HCT116 (cell line): ENCODE data around the gene ZNF787. TPM values are rescaled to one million over a fixed set of nuclear protein-coding genes. Genes with fewer than 3 reads are reported as not detected.

Source experiments
- ATAC-seq: fragments of 200-7000 bp; cut with Tn5 transposase; 2 replicates; pipeline ENCODE4 v1.9.1; 2020; ENCODE audit warnings: mild to moderate bottlenecking, moderate library complexity
- BruUV-seq: library from RNA; stranded (reverse); fragments of 400-500 nt; replicated peaks from 2 replicates; lab custom pipeline; 2021; lab: Mats Ljungman, UMichigan
- CTCF ChIA-PET: fragments of 300-600 bp; sonication (Branson Sonifier 250); formaldehyde crosslinking; loops from one replicate; lab custom pipeline; 2021; ENCODE audit warnings: antibody characterized with exemption; lab: Charles Lee
- POLR2A ChIA-PET: fragments of 300-600, 350-600 bp; sonication (Branson Sonifier 250); formaldehyde crosslinking; loops from one replicate; lab custom pipeline; 2021; ENCODE audit warnings: antibody characterized with exemption; lab: Charles Lee
- RAD21 ChIA-PET, 2 experiments: fragments of 300-600 bp; sonication (Branson Sonifier 250); formaldehyde crosslinking; loops; one replicate each; lab custom pipeline; 2023; ENCODE audit warnings: low total read pairs in 2 of 2; ENCODE audit not compliant: uncharacterized antibody in 2 of 2, unreplicated experiment in 2 of 2, low non-redundant PET in 1 of 2; lab: Charles Lee
- DNase-seq: peaks from one replicate; pipeline ENCODE4 v3.0.0-alpha.2; 2010; ENCODE audit warnings: low read depth, low spot score
- H2AFZ ChIP-seq: fragments of 200-600 bp; shearing (Covaris generic), sonication (generic); 2 replicates; pipeline ENCODE4 v1.6.1; 2017; ENCODE audit warnings: low read depth, mixed run types, mixed read lengths, antibody characterized with exemption, low read length; ENCODE audit not compliant: poor library complexity, severe bottlenecking
- H3K27ac ChIP-seq: 2 replicates; pipeline ENCODE4 v1.5.1; 2012; ENCODE audit warnings: low read depth, low read length
- H3K27me3 ChIP-seq: fragments of 200-600 bp; sonication (generic); 2 replicates; pipeline ENCODE4 v1.6.1; 2016; ENCODE audit warnings: mixed run types, low read length, mixed read lengths; ENCODE audit not compliant: insufficient read depth
- H3K36me3 ChIP-seq, 2 experiments: fragments of 200-500 bp in 1 of 2; fragments of 200-600 bp in 1 of 2; sonication (Bioruptor generic) in 1 of 2; sonication (generic) in 1 of 2; 2 replicates each; pipeline versions ENCODE4 v1.5.1 to v1.6.1; 2014 to 2016; ENCODE audit warnings: low read length in 2 of 2, inconsistent platforms in 1 of 2, mixed read lengths in 1 of 2, mixed run types in 1 of 2; ENCODE audit not compliant: insufficient read depth in 2 of 2, control insufficient read depth in 1 of 2
- H3K4me1 ChIP-seq, 2 experiments: fragments of 200-600 bp in 1 of 2; sonication (generic) in 1 of 2; 2 replicates each; pipeline versions ENCODE4 v1.5.1 to v1.6.1; 2012 to 2017; ENCODE audit warnings: low read length in 2 of 2, inconsistent platforms in 1 of 2, mild to moderate bottlenecking in 1 of 2, mixed read lengths in 1 of 2, mixed run types in 1 of 2, moderate library complexity in 1 of 2; ENCODE audit not compliant: insufficient read depth in 2 of 2, control insufficient read depth in 1 of 2
- H3K4me2 ChIP-seq: fragments of 200-600 bp; sonication (generic); 2 replicates; pipeline ENCODE4 v1.6.1; 2017; ENCODE audit warnings: mixed run types, low read length, mixed read lengths
- H3K4me3 ChIP-seq, 2 experiments: fragments of 200-600 bp in 1 of 2; sonication (generic) in 1 of 2; replicated peaks in 1 of 2; 2 replicates each; pipeline ENCODE4 v1.5.1; 2011 to 2016; ENCODE audit warnings: low read length in 2 of 2, control low read depth in 1 of 2, low read depth in 1 of 2, mild to moderate bottlenecking in 1 of 2, mixed read lengths in 1 of 2, mixed run types in 1 of 2
- H3K79me2 ChIP-seq: fragments of 200-600 bp; sonication (generic); 2 replicates; pipeline ENCODE4 v1.6.1; 2017; ENCODE audit warnings: mild to moderate bottlenecking, mixed run types, low read length, moderate library complexity, mixed read lengths; ENCODE audit not compliant: insufficient read depth
- H3K9ac ChIP-seq: fragments of 200-600 bp; sonication (generic); 2 replicates; pipeline ENCODE4 v1.6.1; 2016; ENCODE audit warnings: low read length, mixed read lengths
- H3K9me2 ChIP-seq: fragments of 200-600 bp; sonication (generic), shearing (Covaris generic); 2 replicates; pipeline ENCODE4 v1.6.1; 2017; ENCODE audit warnings: mixed run types, mild to moderate bottlenecking, moderate library complexity; ENCODE audit not compliant: insufficient read depth
- H3K9me3 ChIP-seq, 2 experiments: fragments of 200-500 bp in 1 of 2; fragments of 200-600 bp in 1 of 2; sonication (Bioruptor generic) in 1 of 2; sonication (generic) in 1 of 2; 2 replicates each; pipeline ENCODE4 v1.6.1; 2014 to 2017; ENCODE audit warnings: low read length in 2 of 2, mixed read lengths in 2 of 2, inconsistent platforms in 1 of 2, low read depth in 1 of 2, mild to moderate bottlenecking in 1 of 2, mixed run types in 1 of 2, moderate library complexity in 1 of 2; ENCODE audit not compliant: control insufficient read depth in 1 of 2, insufficient read depth in 1 of 2
- H4K20me1 ChIP-seq: fragments of 200-600 bp; sonication (generic), shearing (Covaris generic); 2 replicates; pipeline ENCODE4 v1.6.1; 2017; ENCODE audit warnings: mixed run types, mild to moderate bottlenecking, moderate library complexity; ENCODE audit not compliant: insufficient read depth
- ATF3 ChIP-seq: IDR thresholded peaks from 2 replicates; pipeline ENCODE4 v1.6.1; 2012
- CBX3 ChIP-seq: IDR thresholded peaks from 2 replicates; pipeline ENCODE4 v1.6.1; 2012; ENCODE audit warnings: low read depth
- CEBPB ChIP-seq: IDR thresholded peaks from 2 replicates; pipeline ENCODE4 v1.6.1; 2012; ENCODE audit warnings: low read depth
- CTCF ChIP-seq, 3 experiments: fragments of 200-600 bp in 1 of 3; sonication (generic) in 1 of 3; IDR thresholded peaks in 2 of 3; conservative IDR thresholded peaks in 1 of 3; 2 replicates each; pipeline ENCODE4 v1.5.1; 2012 to 2017; ENCODE audit warnings: low read depth in 2 of 3, low read length in 2 of 3, antibody characterized with exemption in 1 of 3, borderline replicate concordance in 1 of 3, control low read depth in 1 of 3, mild to moderate bottlenecking in 1 of 3, mixed read lengths in 1 of 3, mixed run types in 1 of 3, moderate library complexity in 1 of 3; ENCODE audit not compliant: insufficient read depth in 1 of 3
- ELF1 ChIP-seq: IDR thresholded peaks from 2 replicates; pipeline ENCODE4 v1.6.1; 2012; ENCODE audit warnings: low read depth, borderline replicate concordance
- EZH2 ChIP-seq: fragments of 200-600 bp; sonication (generic); IDR thresholded peaks from 2 replicates; pipeline ENCODE4 v1.6.1; 2017; ENCODE audit warnings: antibody characterized with exemption, mixed run types
- EZH2phosphoT487 ChIP-seq: fragments of 200-600 bp; IDR thresholded peaks from 2 replicates; pipeline ENCODE4 v1.6.1; 2018; ENCODE audit warnings: antibody characterized with exemption, borderline replicate concordance
- JUND ChIP-seq: IDR thresholded peaks from 2 replicates; pipeline ENCODE4 v1.6.1; 2012
- POLR2A ChIP-seq: IDR thresholded peaks from 2 replicates; pipeline ENCODE4 v1.7.0; 2011; ENCODE audit warnings: borderline replicate concordance; ENCODE audit not compliant: insufficient read depth, insufficient read length; ENCODE audit errors: extremely low read depth
- RAD21 ChIP-seq: IDR thresholded peaks from 2 replicates; pipeline ENCODE4 v1.6.1; 2012; ENCODE audit warnings: low read depth, mild to moderate bottlenecking
- REST ChIP-seq: IDR thresholded peaks from 2 replicates; pipeline ENCODE4 v1.6.1; 2012; ENCODE audit warnings: low read depth
- SIN3A ChIP-seq: IDR thresholded peaks from 2 replicates; pipeline ENCODE4 v1.6.1; 2012; ENCODE audit warnings: low read depth
- SP1 ChIP-seq: IDR thresholded peaks from 2 replicates; pipeline ENCODE4 v1.6.1; 2012; ENCODE audit warnings: low read depth
- SRF ChIP-seq: IDR thresholded peaks from 2 replicates; pipeline ENCODE4 v1.6.1; 2012; ENCODE audit warnings: low read depth
- TCF7L2 ChIP-seq: IDR thresholded peaks from 2 replicates; pipeline ENCODE4 v1.7.0; 2011; ENCODE audit warnings: borderline replicate concordance, inconsistent platforms; ENCODE audit not compliant: insufficient read depth, insufficient read length; ENCODE audit errors: extremely low read depth
- ZFX ChIP-seq: fragments of 450-650 bp; IDR thresholded peaks from 2 replicates; pipeline ENCODE4 v1.6.1; 2017
- intact Hi-C: fragments of 100-400 bp; cut with micrococcal nuclease; formaldehyde crosslinking; loops from 2 replicates; pipeline ENCODE4 v1.10.0; 2022
- total RNA-seq: library from RNA; stranded (reverse); gene quantifications from one replicate; pipeline ENCODE4 v1.2.1, GENCODE V29; 2021; ENCODE audit not compliant: unreplicated experiment

Gene ZNF787
- total RNA-seq, 1 experiment from 2014 or later, result 40.3 TPM

- POLR2A ChIA-PET, result no interaction called here
- ATAC-seq, result no peak
These were observed 13.5 kb upstream of the ZNF787 start for GRCh38 chr19:56134654-56134921.

More at GRCh38 chr19:56134654-56134921, 13.5 kb upstream of the ZNF787 start:
- RAD21 ChIA-PET, result no interaction called here
- no peak for DNase-seq
- Histone ChIP-seq H4K20me1 (no peaks in the 10 kb centered on the region), H3K9me2 (no peaks in the 10 kb centered on the region), H3K36me3 (no peaks in the 10 kb centered on the region), H3K27ac (no peak overlapping the region), H3K4me1 (peaks cover 3 to 9% of the 10 kb centered on the region in 2 experiments; a peak in 3 of 4 replicates), H3K9ac (no peak overlapping the region), H3K4me2 (no peak overlapping the region), H3K27me3 (no peaks in the 10 kb centered on the region), H3K79me2 (no peaks in the 10 kb centered on the region)
- intact Hi-C loops, result no loop called here
- CTCF ChIA-PET, result no interaction called here
- TF ChIP-seq RAD21, result no peak
- TF ChIP-seq CEBPB, result no peak
- TF ChIP-seq SP1, result no peak
- TF ChIP-seq SIN3A, result no peak
- TF ChIP-seq EZH2, result no peak
- no peak for TF ChIP-seq ZFX
- TF ChIP-seq ELF1, result no peak
- TF ChIP-seq CBX3, result no peak
- TF ChIP-seq EZH2phosphoT487, result no peak
- TF ChIP-seq ATF3, result no peak
- no peak for TF ChIP-seq SRF
- no peak for TF ChIP-seq TCF7L2
- no peak for TF ChIP-seq REST
- no peak for TF ChIP-seq POLR2A
- TF ChIP-seq CTCF (IDR thresholded peaks at IDR 0.05 in 2 of 3, conservative IDR thresholded peaks at IDR 0.05 in 1 of 3; ENCODE audit: borderline replicate concordance in 1 of 3, insufficient read depth in 1 of 3, low read depth in 2 of 3, low read length in 2 of 3), result no peak
- no peak for TF ChIP-seq JUND
- TF ChIP-seq, all 23 proteins: peak for 0
- BruUV-seq, result no TSS peak
- Histone ChIP-seq H3K9me3 (no peaks in the 10 kb centered on the region), H3K4me3 (no peak overlapping the region), H2AFZ (no peak overlapping the region)
